ENCODE data around the gene RIOK3. TPM values are rescaled to one million over a fixed set of nuclear protein-coding genes. Genes with fewer than 3 reads are reported as not detected.
"Not testable (repeated sequence)": the region's sequence is repeated elsewhere in the genome, so short reads cannot be mapped to it uniquely, and the experiment has no call there.

RIOK3 gene
- total RNA-seq, 2 donors from 2014 or later, result 51.3 to 59.0 TPM

DNA sequence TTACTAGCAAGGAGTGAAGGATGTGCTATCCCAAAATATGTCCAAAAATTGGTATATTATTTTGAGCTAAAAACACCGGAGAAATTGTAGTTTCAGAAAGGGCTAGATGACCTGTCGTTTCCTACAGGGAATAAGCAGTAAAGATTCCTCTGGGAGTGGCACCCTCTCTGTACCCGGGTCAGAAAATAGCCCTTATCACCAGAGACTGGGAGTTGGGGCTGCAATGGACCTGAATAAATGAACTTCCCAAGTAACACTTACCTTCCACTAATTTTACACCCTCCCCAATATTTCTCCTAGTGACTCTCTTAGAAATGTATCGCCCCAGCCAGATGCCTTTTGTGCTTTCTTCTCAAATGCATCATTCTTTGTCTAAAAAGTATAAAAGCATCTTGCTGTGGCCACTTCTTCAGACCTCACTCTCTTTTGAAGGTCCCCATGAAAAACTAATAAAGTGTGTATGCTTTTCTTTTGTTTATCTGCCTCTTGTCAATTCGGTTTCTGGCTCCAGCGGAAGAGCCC is 49.5 kb downstream of the RIOK3 start:
- Histone ChIP-seq H3K27ac (peak overlapping the region; percentile 96), H3K27me3 (replicated peaks; ENCODE audit: insufficient read depth) (no peaks in the 10 kb centered on the region), H3K4me1 (ENCODE audit: control insufficient read depth in 1 of 2, low read depth in 2 of 2) (peaks cover 16 to 43% of the 10 kb centered on the region in 2 donors), H3K4me3 (peak overlapping the region; percentile 95), H3K36me3 (no peaks in the 10 kb centered on the region), H3K9me3 (no peaks in the 10 kb centered on the region)
- TF ChIP-seq, protein P1, sequence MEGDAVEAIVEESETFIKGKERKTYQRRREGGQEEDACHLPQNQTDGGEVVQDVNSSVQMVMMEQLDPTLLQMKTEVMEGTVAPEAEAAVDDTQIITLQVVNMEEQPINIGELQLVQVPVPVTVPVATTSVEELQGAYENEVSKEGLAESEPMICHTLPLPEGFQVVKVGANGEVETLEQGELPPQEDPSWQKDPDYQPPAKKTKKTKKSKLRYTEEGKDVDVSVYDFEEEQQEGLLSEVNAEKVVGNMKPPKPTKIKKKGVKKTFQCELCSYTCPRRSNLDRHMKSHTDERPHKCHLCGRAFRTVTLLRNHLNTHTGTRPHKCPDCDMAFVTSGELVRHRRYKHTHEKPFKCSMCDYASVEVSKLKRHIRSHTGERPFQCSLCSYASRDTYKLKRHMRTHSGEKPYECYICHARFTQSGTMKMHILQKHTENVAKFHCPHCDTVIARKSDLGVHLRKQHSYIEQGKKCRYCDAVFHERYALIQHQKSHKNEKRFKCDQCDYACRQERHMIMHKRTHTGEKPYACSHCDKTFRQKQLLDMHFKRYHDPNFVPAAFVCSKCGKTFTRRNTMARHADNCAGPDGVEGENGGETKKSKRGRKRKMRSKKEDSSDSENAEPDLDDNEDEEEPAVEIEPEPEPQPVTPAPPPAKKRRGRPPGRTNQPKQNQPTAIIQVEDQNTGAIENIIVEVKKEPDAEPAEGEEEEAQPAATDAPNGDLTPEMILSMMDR (IDR thresholded peaks at IDR 0.05), result no peak
- no peak for ATAC-seq (ENCODE audit: insufficient number of reproducible peaks, low FRiP score, low read depth)
- no peak for DNase-seq (ENCODE audit: low spot score)

- no peaks in the 10 kb centered on the region for H3K9me3 ChIP-seq
- TF ChIP-seq, protein P1 (IDR thresholded peaks at IDR 0.05), result no peak
- H3K27me3 ChIP-seq (replicated peaks; ENCODE audit: insufficient read depth), result no peaks in the 10 kb centered on the region
- H3K4me1 ChIP-seq (ENCODE audit: control insufficient read depth in 1 of 2, low read depth in 2 of 2), result peaks cover 16 to 43% of the 10 kb centered on the region in 2 donors
- DNase-seq (ENCODE audit: low spot score) (peak; percentile 83), ATAC-seq (ENCODE audit: insufficient number of reproducible peaks, low FRiP score, low read depth) (peak; percentile 80)
- H3K4me3 ChIP-seq, result peak within 1 kb of the TSS; percentile 95
- H3K36me3 ChIP-seq, result no peaks in the 10 kb centered on the region
- H3K27ac ChIP-seq, result peak within 1 kb of the TSS; percentile 96
These were observed 50.2 kb downstream of the RIOK3 start, which contains the start of gene RMC1 for GRCh38 chr18:23503038-23503962. RMC1 (plus strand) TSS chr18:23503511; CDS start chr18:23503619, 108 bp downstream.

DNA sequence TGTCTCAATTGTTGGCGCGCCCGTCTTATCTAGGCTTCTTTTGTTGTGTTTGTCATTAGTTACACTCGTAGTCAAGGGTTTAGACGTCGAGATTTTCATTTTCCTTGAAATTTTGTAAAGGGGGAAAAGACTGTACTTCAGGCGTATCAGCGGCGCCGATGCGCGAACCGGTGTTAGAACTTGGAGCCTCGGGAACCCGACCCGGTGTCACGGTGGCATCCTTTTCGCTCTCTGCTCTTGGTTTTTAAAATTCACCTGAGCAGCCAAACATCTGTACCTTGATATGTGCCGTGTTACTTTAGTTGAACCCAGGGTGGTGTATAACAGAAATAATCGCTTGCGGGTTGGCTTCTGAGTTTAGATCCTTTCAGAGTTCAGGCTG is 50.9 kb downstream of the RIOK3 start:
- peak overlapping the region; percentile 95 for H3K4me3 ChIP-seq
- H3K36me3 ChIP-seq, result no peaks in the 10 kb centered on the region
- H3K27ac ChIP-seq, result peak overlapping the region; percentile 76 to 96
- no peaks in the 10 kb centered on the region for H3K9me3 ChIP-seq
- ATAC-seq (ENCODE audit: insufficient number of reproducible peaks, low FRiP score, low read depth), result no peak
- TF ChIP-seq, protein P1 (IDR thresholded peaks at IDR 0.05), result no peak
- no peaks in the 10 kb centered on the region for H3K27me3 ChIP-seq (replicated peaks; ENCODE audit: insufficient read depth)
- peaks cover 15 to 39% of the 10 kb centered on the region in 2 donors for H3K4me1 ChIP-seq (ENCODE audit: control insufficient read depth in 1 of 2, low read depth in 2 of 2)
- no peak for DNase-seq (ENCODE audit: low spot score)

DNA sequence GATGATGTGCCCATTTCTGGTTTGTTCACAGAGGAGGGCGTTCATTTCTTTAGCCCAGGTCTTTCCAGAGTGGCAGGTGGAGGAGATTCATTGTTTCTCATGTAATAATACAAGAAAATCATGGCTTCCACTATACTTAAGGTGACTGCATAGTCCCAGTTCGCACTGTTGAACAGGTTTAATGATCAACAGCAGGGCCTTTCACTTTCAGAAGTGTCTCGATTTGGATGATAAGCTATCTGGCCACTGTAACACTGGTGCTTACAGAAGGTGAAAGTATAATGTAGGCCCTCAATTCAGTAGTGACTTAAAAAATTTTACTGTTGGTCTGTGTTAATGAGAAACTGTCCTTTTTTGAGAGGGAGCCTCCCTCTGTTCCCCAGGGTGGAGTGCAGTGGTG is 51.6 kb downstream of the RIOK3 start:
- Histone ChIP-seq H3K4me1 (ENCODE audit: control insufficient read depth in 1 of 2, low read depth in 2 of 2) (peaks cover 7 to 31% of the 10 kb centered on the region in 2 donors), H3K36me3 (no peaks in the 10 kb centered on the region), H3K27ac (no peak overlapping the region), H3K27me3 (replicated peaks; ENCODE audit: insufficient read depth) (no peaks in the 10 kb centered on the region), H3K9me3 (no peaks in the 10 kb centered on the region), H3K4me3 (peak overlapping the region; percentile 95)
- ATAC-seq (ENCODE audit: insufficient number of reproducible peaks, low FRiP score, low read depth) (no peak), DNase-seq (ENCODE audit: low spot score) (no peak)
- TF ChIP-seq, protein P1 (IDR thresholded peaks at IDR 0.05), result no peak

DNA sequence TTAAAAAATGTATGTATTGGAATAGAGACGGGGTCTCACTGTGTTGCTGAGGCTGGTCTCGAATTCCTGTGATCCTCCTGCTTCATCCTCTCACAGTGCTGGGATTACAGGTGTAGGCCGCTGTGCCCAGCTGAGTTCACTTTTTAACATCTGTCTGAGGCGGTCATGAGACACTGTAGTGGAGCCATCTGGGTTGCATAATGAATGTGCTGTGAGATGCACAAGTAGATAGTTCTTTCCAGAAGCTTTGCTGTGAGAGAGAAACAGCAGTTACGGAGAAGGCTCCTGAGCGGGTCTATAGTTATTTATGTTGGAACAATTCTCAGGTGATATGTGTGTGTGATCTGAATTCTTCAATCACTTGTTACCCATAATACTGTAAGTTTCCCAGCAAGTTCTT is 53.3 kb downstream of the RIOK3 start:
- H3K4me3 ChIP-seq, result no peak overlapping the region
- DNase-seq (ENCODE audit: low spot score), result no peak
- H3K9me3 ChIP-seq, result no peaks in the 10 kb centered on the region
- H3K27me3 ChIP-seq (replicated peaks; ENCODE audit: insufficient read depth), result no peaks in the 10 kb centered on the region
- no peak overlapping the region for H3K27ac ChIP-seq
- TF ChIP-seq, protein P1 (IDR thresholded peaks at IDR 0.05), result no peak
- H3K4me1 ChIP-seq (ENCODE audit: control insufficient read depth in 1 of 2, low read depth in 2 of 2), result peaks cover 6 to 25% of the 10 kb centered on the region in 2 donors
- peaks cover 6% of the 10 kb centered on the region for H3K36me3 ChIP-seq
- ATAC-seq (ENCODE audit: insufficient number of reproducible peaks, low FRiP score, low read depth), result no peak

DNA sequence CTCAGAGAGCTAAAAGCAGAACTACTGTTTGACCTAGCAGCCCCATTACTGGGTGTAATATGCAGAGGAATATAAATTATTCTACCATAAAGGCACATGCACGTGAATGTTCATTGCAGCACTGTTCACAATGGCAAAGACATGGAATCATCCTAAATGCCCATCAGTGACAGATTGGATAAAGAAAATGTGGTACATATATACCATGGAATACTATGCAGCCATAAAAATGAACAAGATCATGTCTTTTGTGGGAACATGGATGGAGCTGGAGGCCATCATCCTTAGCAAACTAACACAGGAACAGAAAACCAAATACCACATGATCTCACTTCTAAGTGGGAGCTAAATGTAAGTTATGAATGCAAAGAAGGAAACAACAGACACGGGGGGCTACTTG is 57.8 kb downstream of the RIOK3 start:
- H3K4me1 ChIP-seq (ENCODE audit: control insufficient read depth in 1 of 2, low read depth in 2 of 2); DNase-seq (ENCODE audit: low spot score); H3K4me3 ChIP-seq; ATAC-seq (ENCODE audit: insufficient number of reproducible peaks, low FRiP score, low read depth); H3K9me3 ChIP-seq; H3K27ac ChIP-seq; H3K27me3 ChIP-seq (replicated peaks; ENCODE audit: insufficient read depth): not testable (repeated sequence)
- H3K36me3 ChIP-seq, result peaks cover 12% of the 10 kb centered on the region

- H3K9me3 ChIP-seq; H3K27me3 ChIP-seq (replicated peaks; ENCODE audit: insufficient read depth); H3K4me1 ChIP-seq (ENCODE audit: control insufficient read depth in 1 of 2, low read depth in 2 of 2); H3K4me3 ChIP-seq; DNase-seq (ENCODE audit: low spot score); ATAC-seq (ENCODE audit: insufficient number of reproducible peaks, low FRiP score, low read depth); H3K27ac ChIP-seq: not testable (repeated sequence)
- peaks cover 13% of the 10 kb centered on the region for H3K36me3 ChIP-seq
These were observed 59.1 kb downstream of the RIOK3 start for GRCh38 chr18:23512216-23512615.
